Esophagus muscularis mucosa (tissue), 4 donors: ENCODE measurements around the gene CLK4. TPM values are rescaled to one million over a fixed set of nuclear protein-coding genes. Genes with fewer than 3 reads are reported as not detected.

Experiments used
- DNase-seq: peaks from one replicate; pipeline ENCODE4 v3.0.0-alpha.2; 2017; ENCODE audit errors: extremely low spot score
- H3K27ac ChIP-seq, 4 donors: fragments of 200-600 bp; sonication (generic); replicated peaks in 1 of 4; 1 replicate in 3 of 4; 2 replicates in 1 of 4; pipeline ENCODE4 v1.5.1; 2016 to 2019; ENCODE audit warnings: mild to moderate bottlenecking in 1 of 4
- H3K27me3 ChIP-seq, 4 donors: fragments of 200-600 bp; sonication (generic); one replicate each; pipeline versions ENCODE4 v1.5.1 to v1.6.0; 2016 to 2019
- H3K36me3 ChIP-seq, 4 donors: fragments of 200-600 bp; sonication (generic); one replicate each; pipeline ENCODE4 v1.5.1; 2016 to 2019
- H3K4me1 ChIP-seq, 4 donors: fragments of 200-600 bp; sonication (generic); one replicate each; pipeline ENCODE4 v1.5.1; 2016 to 2019
- H3K4me3 ChIP-seq, 4 donors: fragments of 200-600 bp; sonication (generic); 1 replicate in 2 of 4; 2 replicates in 2 of 4; pipeline ENCODE4 v1.5.1; 2016 to 2019; ENCODE audit warnings: mild to moderate bottlenecking in 4 of 4, moderate library complexity in 1 of 4
- H3K9me3 ChIP-seq, 4 donors: fragments of 200-600 bp; sonication (generic); 1 replicate in 3 of 4; 2 replicates in 1 of 4; pipeline ENCODE4 v1.5.1; 2016 to 2019
- EP300 ChIP-seq: sonication (generic); formaldehyde crosslinking; IDR thresholded peaks from one replicate; pipeline ENCODE4 v1.6.1; 2017; ENCODE audit warnings: antibody characterized with exemption
- POLR2A ChIP-seq: fragments of 450-650 bp; IDR thresholded peaks from one replicate; pipeline ENCODE4 v1.6.1; 2017; ENCODE audit warnings: antibody characterized with exemption, moderate library complexity, mild to moderate bottlenecking, low read depth
- POLR2AphosphoS5 ChIP-seq, 2 donors: sonication (generic); formaldehyde crosslinking; IDR thresholded peaks; one replicate each; pipeline ENCODE4 v1.6.1; 2017; ENCODE audit warnings: antibody characterized with exemption in 2 of 2
- WGBS: methylation state at CpG from one replicate; pipeline ENCODE4 v1.1.5; 2018; 5-methylcytosine and 5-hydroxymethylcytosine counted together
- intact Hi-C: fragments of 100-400 bp; cut with DNase I; formaldehyde crosslinking; loops from one replicate; pipeline ENCODE4 v1.15.1; 2023
- total RNA-seq, 4 donors: library from RNA; depleted of rRNA; stranded (reverse); fragments of >200 nt; gene quantifications; one replicate each; pipeline versions ENCODE4 v1.1.0 to v1.2.1, GENCODE V29; 2016
- TF ChIP-seq, protein P1 (sequence below), 3 experiments: fragments of 200-600 bp in 2 of 3; fragments of 450-650 bp in 1 of 3; sonication (generic) in 2 of 3; IDR thresholded peaks; one replicate each; pipeline ENCODE4 v1.5.1; 2017 to 2019; ENCODE audit warnings: antibody characterized with exemption in 3 of 3, mild to moderate bottlenecking in 2 of 3, moderate library complexity in 1 of 3

CLK4 gene
- total RNA-seq, 4 donors from 2014 or later, result 16.7 to 24.9 (median 18.9) TPM

DNA sequence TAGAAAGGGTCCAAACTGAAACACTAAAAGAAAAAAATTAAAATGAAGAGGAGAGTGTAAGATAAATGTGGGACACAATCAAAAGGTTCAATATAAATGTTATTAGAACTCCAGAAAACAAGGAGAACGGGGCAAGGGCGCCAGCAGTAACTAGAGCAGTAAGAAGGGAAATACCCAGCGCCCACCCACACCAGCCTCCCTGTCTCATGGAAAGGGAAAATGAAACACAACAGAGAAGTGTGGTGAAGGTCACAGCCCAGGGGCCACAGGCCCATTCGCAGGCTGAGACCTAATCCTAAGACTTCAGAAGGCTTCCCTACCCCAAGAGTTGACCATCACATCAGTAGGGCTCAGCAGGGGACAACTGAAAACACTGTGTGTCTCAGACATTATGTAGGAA lies 45.8 kb upstream of the CLK4 start:
- Histone ChIP-seq H3K9me3 (no peaks in the 10 kb centered on the region), H3K27me3 (no peaks in the 10 kb centered on the region), H3K4me1 (no peaks in the 10 kb centered on the region), H3K36me3 (no peaks in the 10 kb centered on the region), H3K4me3 (no peak overlapping the region), H3K27ac (no peak overlapping the region)
- DNase-seq, result no peak
- intact Hi-C loops, result no loop called here
- TF ChIP-seq, protein P1, sequence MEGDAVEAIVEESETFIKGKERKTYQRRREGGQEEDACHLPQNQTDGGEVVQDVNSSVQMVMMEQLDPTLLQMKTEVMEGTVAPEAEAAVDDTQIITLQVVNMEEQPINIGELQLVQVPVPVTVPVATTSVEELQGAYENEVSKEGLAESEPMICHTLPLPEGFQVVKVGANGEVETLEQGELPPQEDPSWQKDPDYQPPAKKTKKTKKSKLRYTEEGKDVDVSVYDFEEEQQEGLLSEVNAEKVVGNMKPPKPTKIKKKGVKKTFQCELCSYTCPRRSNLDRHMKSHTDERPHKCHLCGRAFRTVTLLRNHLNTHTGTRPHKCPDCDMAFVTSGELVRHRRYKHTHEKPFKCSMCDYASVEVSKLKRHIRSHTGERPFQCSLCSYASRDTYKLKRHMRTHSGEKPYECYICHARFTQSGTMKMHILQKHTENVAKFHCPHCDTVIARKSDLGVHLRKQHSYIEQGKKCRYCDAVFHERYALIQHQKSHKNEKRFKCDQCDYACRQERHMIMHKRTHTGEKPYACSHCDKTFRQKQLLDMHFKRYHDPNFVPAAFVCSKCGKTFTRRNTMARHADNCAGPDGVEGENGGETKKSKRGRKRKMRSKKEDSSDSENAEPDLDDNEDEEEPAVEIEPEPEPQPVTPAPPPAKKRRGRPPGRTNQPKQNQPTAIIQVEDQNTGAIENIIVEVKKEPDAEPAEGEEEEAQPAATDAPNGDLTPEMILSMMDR (IDR thresholded peaks at IDR 0.05), result no peak
- 76% methylated on average over 4 of the region's 4 CpGs for WGBS

DNA sequence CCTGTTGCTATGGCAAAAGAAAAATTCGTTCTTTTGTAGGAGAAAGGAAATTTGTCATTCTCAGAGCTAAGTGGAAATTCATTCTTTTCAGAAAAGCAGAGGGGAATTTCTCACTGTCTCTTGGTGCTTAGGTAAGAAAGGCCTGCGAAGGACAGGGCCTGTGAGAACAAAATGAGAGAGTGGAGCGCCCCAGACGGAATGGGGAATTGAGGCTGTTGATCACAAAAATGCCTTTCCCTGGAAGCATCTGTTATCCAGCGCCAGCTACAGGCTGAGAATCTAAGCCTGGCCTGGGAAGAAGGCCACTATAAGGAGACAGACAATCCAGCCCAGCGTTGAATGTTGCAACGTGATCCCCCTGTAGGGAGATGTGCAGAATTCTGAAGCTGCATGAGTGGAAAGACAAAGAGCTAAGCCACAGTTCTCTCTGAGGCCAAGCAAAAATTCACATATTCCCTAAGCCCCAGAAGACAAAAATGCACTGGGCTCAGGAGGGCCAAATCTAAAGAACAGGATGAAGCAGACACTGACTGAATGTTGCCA lies 44.8 kb upstream of the CLK4 start:
- H3K36me3 ChIP-seq, result no peaks in the 10 kb centered on the region
- no peaks in the 10 kb centered on the region for H3K27me3 ChIP-seq
- TF ChIP-seq POLR2A (no peak), POLR2AphosphoS5 (IDR thresholded peaks at IDR 0.05) (no peak), EP300 (no peak)
- TF ChIP-seq, protein P1 (IDR thresholded peaks at IDR 0.05), result no peak
- WGBS, result 56% methylated on average over 7 of the region's 7 CpGs
- no peak overlapping the region for H3K4me3 ChIP-seq
- H3K4me1 ChIP-seq, result peaks cover 0 to 6% (median 0%) of the 10 kb centered on the region in 4 donors
- intact Hi-C loops, result no loop called here
- H3K9me3 ChIP-seq, result no peaks in the 10 kb centered on the region
- DNase-seq, result no peak
- H3K27ac ChIP-seq, result no peak overlapping the region

DNA sequence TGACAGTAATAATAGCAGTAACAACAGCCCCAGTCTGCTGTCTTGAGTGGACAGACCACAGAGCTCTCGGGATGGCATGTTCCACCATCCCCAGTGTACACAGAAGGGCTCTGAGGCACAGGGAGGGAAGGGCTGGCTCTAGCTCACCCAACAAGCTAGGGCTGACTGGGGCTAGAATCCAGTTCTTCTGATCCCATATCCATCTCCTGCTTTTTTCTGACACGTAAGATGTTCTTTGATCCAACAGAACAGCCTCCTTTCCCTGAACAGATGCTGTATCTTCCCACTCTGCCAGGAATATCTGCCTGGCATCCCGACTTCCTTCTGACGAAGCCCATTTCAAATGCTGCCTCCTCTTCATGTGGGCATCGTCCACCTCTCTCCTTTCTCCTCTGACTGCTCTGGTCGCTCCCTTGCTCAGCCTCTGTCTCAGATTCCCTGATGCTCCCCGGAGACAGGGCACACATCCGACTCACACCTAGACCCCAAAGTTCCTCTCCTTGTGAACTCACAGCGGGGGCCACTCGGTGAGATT lies 43.6 kb upstream of the CLK4 start:
- 94% methylated on average over 10 of the region's 10 CpGs for WGBS
- intact Hi-C loops, result no loop called here

DNA sequence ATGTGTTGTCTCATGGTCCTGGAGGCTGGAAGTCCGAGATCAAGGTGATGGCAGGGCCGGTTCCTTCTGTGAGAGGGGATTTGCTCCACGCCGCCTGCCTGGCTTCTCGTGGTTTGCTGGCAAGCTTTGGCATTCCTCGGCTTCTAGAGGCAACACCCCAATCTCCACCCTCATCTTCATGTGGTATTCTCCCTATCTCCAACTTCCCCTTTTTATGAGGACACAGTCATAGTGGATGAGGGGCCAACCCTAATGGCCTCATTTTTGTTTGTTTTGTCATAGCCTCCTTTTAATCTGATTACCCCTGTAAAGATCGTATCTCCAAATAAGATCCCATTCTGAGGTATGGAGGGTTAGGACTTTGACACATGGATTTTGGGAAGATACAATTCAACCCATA lies 41.7 kb upstream of the CLK4 start:
- no peak for DNase-seq
- Histone ChIP-seq H3K4me1 (peaks cover 0 to 6% (median 0%) of the 10 kb centered on the region in 4 donors), H3K4me3 (no peak overlapping the region), H3K27ac (no peak overlapping the region), H3K36me3 (no peaks in the 10 kb centered on the region), H3K27me3 (no peaks in the 10 kb centered on the region), H3K9me3 (no peaks in the 10 kb centered on the region)
- intact Hi-C loops, result no loop called here
- 82% methylated on average over 7 of the region's 7 CpGs for WGBS
- TF ChIP-seq, protein P1 (IDR thresholded peaks at IDR 0.05), result no peak
- TF ChIP-seq EP300, result no peak
- TF ChIP-seq POLR2A, result no peak
- TF ChIP-seq POLR2AphosphoS5 (IDR thresholded peaks at IDR 0.05), result no peak

More for the DNA sequence above, 43.6 kb upstream of the CLK4 start:
- peaks cover 0 to 6% (median 0%) of the 10 kb centered on the region in 4 donors for H3K4me1 ChIP-seq
- no peak overlapping the region for H3K4me3 ChIP-seq
- no peak for TF ChIP-seq POLR2AphosphoS5 (IDR thresholded peaks at IDR 0.05)
- TF ChIP-seq, protein P1 (IDR thresholded peaks at IDR 0.05), result no peak
- TF ChIP-seq POLR2A, result no peak
- no peak for TF ChIP-seq EP300
- H3K27ac ChIP-seq, result no peak overlapping the region
- H3K9me3 ChIP-seq, result no peaks in the 10 kb centered on the region
- no peak for DNase-seq
- H3K27me3 ChIP-seq, result no peaks in the 10 kb centered on the region
- H3K36me3 ChIP-seq, result no peaks in the 10 kb centered on the region

DNA sequence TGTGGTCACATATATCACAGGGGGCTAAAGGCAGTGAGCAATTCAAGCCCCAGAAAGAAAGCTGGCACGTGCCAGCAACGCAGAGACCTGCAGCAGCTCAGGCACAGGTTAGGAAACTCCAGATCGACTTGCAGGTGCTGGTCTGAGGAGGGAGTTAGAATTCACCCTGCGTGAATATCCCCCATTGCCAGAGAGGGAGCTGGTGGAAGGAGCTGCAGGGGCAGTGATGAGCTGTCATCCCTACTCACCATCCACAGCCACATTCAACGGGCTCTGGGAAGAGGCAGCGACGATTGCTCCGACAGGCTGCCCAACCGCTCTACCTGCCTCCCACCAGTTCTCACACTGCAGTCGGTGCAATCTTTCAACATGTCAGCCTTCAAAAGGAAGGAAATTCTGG lies 40.8 kb upstream of the CLK4 start:
- DNase-seq, result no peak
- Histone ChIP-seq H3K4me3 (no peak overlapping the region), H3K4me1 (peaks cover 0 to 6% (median 0%) of the 10 kb centered on the region in 4 donors), H3K27ac (no peak overlapping the region), H3K27me3 (no peaks in the 10 kb centered on the region), H3K9me3 (no peaks in the 10 kb centered on the region), H3K36me3 (no peaks in the 10 kb centered on the region)
- 77% methylated on average over 10 of the region's 10 CpGs for WGBS
- intact Hi-C loops, result no loop called here
- TF ChIP-seq POLR2AphosphoS5 (IDR thresholded peaks at IDR 0.05) (no peak), POLR2A (no peak), EP300 (no peak)
- TF ChIP-seq, protein P1 (IDR thresholded peaks at IDR 0.05), result no peak
